Endothelial cell of umbilical vein (primary cell): ENCODE measurements around the gene SCD. TPM values are rescaled to one million over a fixed set of nuclear protein-coding genes. Genes with fewer than 3 reads are reported as not detected.

Experiments
- BruUV-seq: library from RNA; stranded (reverse); fragments of 400-500 nt; replicated peaks from 2 replicates; lab custom pipeline; 2021; lab: Mats Ljungman, UMichigan
- CTCF ChIA-PET: fragments of 300-600, 350-600 bp; sonication (Branson Sonifier 250); formaldehyde crosslinking; loops from one replicate; lab custom pipeline; 2021; ENCODE audit warnings: antibody characterized with exemption, inconsistent platforms; lab: Charles Lee
- POLR2A ChIA-PET: fragments of 300-600, 350-600 bp; sonication (Branson Sonifier 250); formaldehyde crosslinking; loops from one replicate; lab custom pipeline; 2021; ENCODE audit warnings: antibody characterized with exemption, inconsistent platforms; lab: Charles Lee
- DNase-seq: peaks from one replicate; pipeline ENCODE4 v3.0.0-alpha.2; 2011; ENCODE audit warnings: low read depth, low spot score
- FAIRE-seq: peaks from 2 replicates; lab custom pipeline; 2011; peaks lifted over from hg19 to GRCh38; lab: Jason Lieb, UNC
- H2AFZ ChIP-seq: 2 replicates; pipeline ENCODE4 v1.6.0; 2012; ENCODE audit warnings: low read depth, low read length, control low read depth, inconsistent platforms
- H3K27ac ChIP-seq: 2 replicates; pipeline ENCODE4 v1.5.1; 2011; ENCODE audit warnings: low read depth, mild to moderate bottlenecking, control low read depth, low read length, moderate library complexity; ENCODE audit not compliant: insufficient read depth
- H3K27me3 ChIP-seq, 2 experiments: 2 replicates each; pipeline versions ENCODE4 v1.6.0 to v1.6.1; 2011; ENCODE audit warnings: low read length in 2 of 2, mixed read lengths in 1 of 2; ENCODE audit not compliant: control insufficient read depth in 2 of 2, insufficient read depth in 2 of 2
- H3K36me3 ChIP-seq, 2 experiments: 2 replicates in 1 of 2; 3 replicates in 1 of 2; pipeline ENCODE4 v1.5.1; 2011; ENCODE audit warnings: low read length in 2 of 2, mild to moderate bottlenecking in 1 of 2, moderate library complexity in 1 of 2; ENCODE audit not compliant: control insufficient read depth in 2 of 2, insufficient read depth in 2 of 2; ENCODE audit errors: extremely low read depth in 1 of 2
- H3K4me1 ChIP-seq: 3 replicates; pipeline ENCODE4 v1.5.1; 2011; ENCODE audit warnings: mild to moderate bottlenecking, low read length; ENCODE audit not compliant: control insufficient read depth, insufficient read depth; ENCODE audit errors: extremely low read depth
- H3K4me2 ChIP-seq: 2 replicates; pipeline ENCODE4 v1.6.1; 2011; ENCODE audit warnings: low read length, control low read depth, mixed read lengths; ENCODE audit not compliant: insufficient read depth
- H3K4me3 ChIP-seq, 3 experiments: fragments of 200-600 bp in 1 of 3; sonication (generic), shearing (Covaris generic) in 1 of 3; replicated peaks in 1 of 3; 2 replicates each; pipeline ENCODE4 v1.5.1; 2011 to 2016; ENCODE audit warnings: control low read depth in 3 of 3, low read length in 3 of 3, mild to moderate bottlenecking in 2 of 3, inconsistent platforms in 1 of 3, low read depth in 1 of 3, moderate library complexity in 1 of 3; ENCODE audit not compliant: insufficient read depth in 1 of 3
- H3K79me2 ChIP-seq: 2 replicates; pipeline ENCODE4 v1.6.0; 2012; ENCODE audit warnings: low read length, inconsistent platforms; ENCODE audit not compliant: control insufficient read depth, insufficient read depth
- H3K9ac ChIP-seq: replicated peaks from 2 replicates; pipeline ENCODE3; 2011; ENCODE audit warnings: low read length, control low read depth; ENCODE audit not compliant: insufficient read depth; ENCODE audit errors: extremely low read depth
- H3K9me1 ChIP-seq: replicated peaks from 3 replicates; pipeline ENCODE4 v1.6.0; 2011; ENCODE audit warnings: mild to moderate bottlenecking, low read length; ENCODE audit not compliant: control insufficient read depth, insufficient read depth; ENCODE audit errors: extremely low read depth
- H3K9me3 ChIP-seq: replicated peaks from 2 replicates; pipeline ENCODE4 v1.5.1; 2012; ENCODE audit warnings: low read length, inconsistent platforms; ENCODE audit not compliant: control insufficient read depth, insufficient read depth
- H4K20me1 ChIP-seq: replicated peaks from 2 replicates; pipeline ENCODE3; 2011; ENCODE audit warnings: mild to moderate bottlenecking, low read length; ENCODE audit not compliant: control insufficient read depth, insufficient read depth; ENCODE audit errors: extremely low read depth
- EZH2 ChIP-seq: IDR thresholded peaks from 2 replicates; pipeline ENCODE4 v1.6.1; 2012; ENCODE audit warnings: borderline replicate concordance, low read depth, mild to moderate bottlenecking, moderate library complexity, low read length, inconsistent platforms; ENCODE audit not compliant: severe bottlenecking
- FOS ChIP-seq: IDR thresholded peaks from 2 replicates; pipeline ENCODE4 v1.6.1; 2011; ENCODE audit warnings: mild to moderate bottlenecking, low read length, moderate library complexity, borderline replicate concordance; ENCODE audit not compliant: insufficient read depth
- GATA2 ChIP-seq: IDR thresholded peaks from 2 replicates; pipeline ENCODE4 v1.7.0; 2011; ENCODE audit warnings: low read depth, mild to moderate bottlenecking, moderate library complexity, mixed read lengths, low read length; ENCODE audit not compliant: insufficient read length, insufficient read depth
- JUN ChIP-seq: IDR thresholded peaks from 2 replicates; pipeline ENCODE4 v1.6.1; 2011; ENCODE audit warnings: borderline replicate concordance, low read depth; ENCODE audit not compliant: insufficient read length, insufficient read depth
- MYC ChIP-seq: IDR thresholded peaks from one replicate; pipeline ENCODE4 v1.6.1; 2011; ENCODE audit warnings: mild to moderate bottlenecking, low read depth, low read length
- POLR2A ChIP-seq: IDR thresholded peaks from 2 replicates; pipeline ENCODE4 v1.6.1; 2012; ENCODE audit warnings: low read depth, mild to moderate bottlenecking, control low read depth, low read length
- POLR2AphosphoS5 ChIP-seq: IDR thresholded peaks from 2 replicates; pipeline ENCODE4 v1.6.1; 2012; ENCODE audit warnings: low read depth, mild to moderate bottlenecking, control low read depth, low read length, moderate library complexity; ENCODE audit not compliant: insufficient read depth
- dilution Hi-C: fragments of 300-500 bp; cut with MboI; formaldehyde crosslinking; loops from one replicate; pipeline ENCODE4 v1.15.0; 2019; ENCODE audit warnings: low sequenced_read_pairs; ENCODE audit not compliant: extremely low pct_ligation_motif_present
- intact Hi-C: fragments of 100-400 bp; cut with micrococcal nuclease; formaldehyde crosslinking; loops from one replicate; pipeline ENCODE4 v1.10.0; 2022
- polyA plus RNA-seq, 4 experiments: library from polyadenylated mRNA; depleted of rRNA in 3 of 4; stranded (reverse) in 3 of 4; unstranded in 1 of 4; fragments of >200 nt; gene quantifications; 2 replicates each; pipeline versions ENCODE4 v1.2.1 to v1.2.3, GENCODE V29; 2011 to 2012; ENCODE audit warnings: missing spikeins in 1 of 4
- total RNA-seq: library from RNA; stranded (reverse); gene quantifications from 2 replicates; pipeline ENCODE4 v1.2.3, GENCODE V29; 2021
- TF ChIP-seq, protein P1 (sequence below), 2 donors: IDR thresholded peaks; 1 replicate in 1 of 2; 2 replicates in 1 of 2; pipeline ENCODE4 v1.5.1; 2011; ENCODE audit warnings: low read length in 2 of 2, mild to moderate bottlenecking in 2 of 2, moderate library complexity in 2 of 2, control low read depth in 1 of 2, inconsistent platforms in 1 of 2, low read depth in 1 of 2; ENCODE audit not compliant: insufficient read depth in 1 of 2; ENCODE audit errors: extremely low read depth in 1 of 2
- TF ChIP-seq, protein P2 (sequence below): IDR thresholded peaks from 2 replicates; pipeline ENCODE4 v1.6.1; 2011; ENCODE audit not compliant: insufficient read depth, insufficient read length

SCD gene
- total and polyA plus RNA-seq, 2 donors (not counting 3 experiments of a cell fraction or from before 2014, with no cell fraction given): 258 to 426 TPM

DNA sequence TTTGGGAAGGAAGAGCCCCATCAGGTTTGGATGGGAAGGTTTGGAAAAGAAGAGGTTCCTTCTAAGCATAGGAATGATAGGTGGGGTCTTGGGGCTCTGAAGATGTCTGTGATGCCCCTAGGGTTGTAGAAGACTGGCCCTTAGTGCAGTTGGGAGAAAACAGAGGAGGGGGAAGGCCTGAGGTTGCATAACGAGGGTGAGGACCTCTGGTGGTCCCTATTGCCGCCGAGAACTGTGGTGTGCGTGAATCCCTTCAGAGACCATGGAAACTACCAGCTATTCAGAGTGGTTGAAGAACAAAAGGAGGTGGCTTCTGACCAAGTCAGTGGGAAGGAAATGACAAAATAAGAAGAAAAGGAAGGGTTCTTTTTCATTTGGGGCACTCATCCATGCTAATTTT lies 13.9 kb upstream of the SCD start:
- Histone ChIP-seq H3K9ac (no peak overlapping the region), H3K27ac (no peak overlapping the region), H3K4me3 (no peak overlapping the region), H3K27me3 (peaks cover 22 to 30% of the 10 kb centered on the region in 2 experiments), H3K79me2 (no peaks in the 10 kb centered on the region), H3K4me2 (no peak overlapping the region), H3K9me3 (no peaks in the 10 kb centered on the region), H3K9me1 (no peaks in the 10 kb centered on the region), H3K4me1 (no peaks in the 10 kb centered on the region), H4K20me1 (no peaks in the 10 kb centered on the region), H3K36me3 (no peaks in the 10 kb centered on the region), H2AFZ (no peak overlapping the region)
- DNase-seq (no peak), FAIRE-seq (no peak)
- TF ChIP-seq JUN (no peak), MYC (no peak), FOS (no peak), POLR2A (no peak), EZH2 (no peak), GATA2 (no peak), POLR2AphosphoS5 (no peak)
- TF ChIP-seq, protein P1, sequence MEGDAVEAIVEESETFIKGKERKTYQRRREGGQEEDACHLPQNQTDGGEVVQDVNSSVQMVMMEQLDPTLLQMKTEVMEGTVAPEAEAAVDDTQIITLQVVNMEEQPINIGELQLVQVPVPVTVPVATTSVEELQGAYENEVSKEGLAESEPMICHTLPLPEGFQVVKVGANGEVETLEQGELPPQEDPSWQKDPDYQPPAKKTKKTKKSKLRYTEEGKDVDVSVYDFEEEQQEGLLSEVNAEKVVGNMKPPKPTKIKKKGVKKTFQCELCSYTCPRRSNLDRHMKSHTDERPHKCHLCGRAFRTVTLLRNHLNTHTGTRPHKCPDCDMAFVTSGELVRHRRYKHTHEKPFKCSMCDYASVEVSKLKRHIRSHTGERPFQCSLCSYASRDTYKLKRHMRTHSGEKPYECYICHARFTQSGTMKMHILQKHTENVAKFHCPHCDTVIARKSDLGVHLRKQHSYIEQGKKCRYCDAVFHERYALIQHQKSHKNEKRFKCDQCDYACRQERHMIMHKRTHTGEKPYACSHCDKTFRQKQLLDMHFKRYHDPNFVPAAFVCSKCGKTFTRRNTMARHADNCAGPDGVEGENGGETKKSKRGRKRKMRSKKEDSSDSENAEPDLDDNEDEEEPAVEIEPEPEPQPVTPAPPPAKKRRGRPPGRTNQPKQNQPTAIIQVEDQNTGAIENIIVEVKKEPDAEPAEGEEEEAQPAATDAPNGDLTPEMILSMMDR (IDR thresholded peaks at IDR 0.05; ENCODE audit: extremely low read depth in 1 of 2, insufficient read depth in 1 of 2, low read depth in 1 of 2, low read length in 2 of 2): no peak
- TF ChIP-seq, protein P2, sequence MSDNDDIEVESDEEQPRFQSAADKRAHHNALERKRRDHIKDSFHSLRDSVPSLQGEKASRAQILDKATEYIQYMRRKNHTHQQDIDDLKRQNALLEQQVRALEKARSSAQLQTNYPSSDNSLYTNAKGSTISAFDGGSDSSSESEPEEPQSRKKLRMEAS: no peak
- dilution Hi-C loops (no loop called here), intact Hi-C loops (no loop called here)
- POLR2A ChIA-PET: no interaction called here
- CTCF ChIA-PET: interaction anchor here (0.8 to 1.9 kb wide), 7 partner anchors 13 to 545 kb away, joined by 3 to 9 read pairs (median 5); no protein-coding TSS in a partner anchor
- no TSS peak for BruUV-seq
